MM.1S (cell line): Measurements from ENCODE around the gene NUDT6.
"Not testable (repeated sequence)": the region's sequence is repeated elsewhere in the genome, so short reads cannot be mapped to it uniquely, and the experiment has no call there.

Experiments
- DNase-seq: peaks from one replicate; pipeline ENCODE4 v3.0.0-alpha.2; 2015
- H2AFZ ChIP-seq: fragments of 300-600 bp; sonication (generic); 2 replicates; pipeline ENCODE4 v1.6.0; 2016; ENCODE audit warnings: antibody characterized with exemption, low read length
- H3F3A ChIP-seq: fragments of 300-600 bp; sonication (generic); 2 replicates; pipeline ENCODE4 v1.6.1; 2016; ENCODE audit warnings: mild to moderate bottlenecking, antibody characterized with exemption, low read length, moderate library complexity, mixed read lengths; ENCODE audit not compliant: insufficient read depth
- H3K27ac ChIP-seq: fragments of 300-600 bp; sonication (generic); 2 replicates; pipeline ENCODE4 v1.5.1; 2016; ENCODE audit warnings: mild to moderate bottlenecking, low read length
- H3K27me3 ChIP-seq: fragments of 300-600 bp; sonication (generic); replicated peaks from 2 replicates; pipeline ENCODE4 v1.6.0; 2016; ENCODE audit warnings: low read length; ENCODE audit not compliant: insufficient read depth
- H3K36me3 ChIP-seq: fragments of 300-600 bp; sonication (generic); replicated peaks from 2 replicates; pipeline ENCODE4 v1.6.1; 2016; ENCODE audit warnings: mild to moderate bottlenecking, low read length, mixed read lengths; ENCODE audit not compliant: insufficient read depth
- H3K4me1 ChIP-seq: fragments of 300-600 bp; sonication (generic); 2 replicates; pipeline ENCODE4 v1.6.1; 2016; ENCODE audit warnings: low read length, mixed read lengths
- H3K4me2 ChIP-seq: fragments of 300-600 bp; sonication (generic); 2 replicates; pipeline ENCODE4 v1.6.0; 2016; ENCODE audit warnings: low read depth, low read length
- H3K4me3 ChIP-seq: fragments of 300-600 bp; sonication (generic); 2 replicates; pipeline ENCODE4 v1.5.1; 2016; ENCODE audit warnings: low read length, mixed read lengths
- H3K79me2 ChIP-seq: fragments of 300-600 bp; sonication (generic); 2 replicates; pipeline ENCODE4 v1.6.1; 2016; ENCODE audit warnings: mixed run types, low read length, mixed read lengths
- H3K9ac ChIP-seq: fragments of 300-600 bp; sonication (generic); 2 replicates; pipeline ENCODE4 v1.6.1; 2016; ENCODE audit warnings: low read length, mixed read lengths
- H3K9me2 ChIP-seq: fragments of 300-600 bp; sonication (generic); replicated peaks from 2 replicates; pipeline ENCODE4 v1.6.1; 2016; ENCODE audit warnings: mild to moderate bottlenecking, low read length, mixed read lengths; ENCODE audit not compliant: insufficient read depth
- H3K9me3 ChIP-seq: fragments of 300-600 bp; sonication (generic); replicated peaks from 2 replicates; pipeline ENCODE4 v1.6.1; 2016; ENCODE audit warnings: mild to moderate bottlenecking, low read length, mixed read lengths; ENCODE audit not compliant: insufficient read depth
- H4K20me1 ChIP-seq: fragments of 300-600 bp; sonication (generic); 2 replicates; pipeline ENCODE4 v1.6.1; 2016; ENCODE audit warnings: mild to moderate bottlenecking, low read length, moderate library complexity, mixed read lengths; ENCODE audit not compliant: insufficient read depth
- CTCF ChIP-seq: fragments of 300-600 bp; sonication (generic); IDR thresholded peaks from 2 replicates; pipeline ENCODE4 v1.5.1; 2016; ENCODE audit warnings: antibody characterized with exemption, low read length, mixed read lengths
- EZH2 ChIP-seq: fragments of 300-600 bp; sonication (generic); optimal IDR thresholded peaks from 2 replicates; pipeline ENCODE3; 2017; ENCODE audit warnings: low read depth, mild to moderate bottlenecking, antibody characterized with exemption, low read length, mixed read lengths
- EZH2phosphoT487 ChIP-seq: fragments of 300-600 bp; sonication (generic); IDR thresholded peaks from 2 replicates; pipeline ENCODE4 v1.6.1; 2018; ENCODE audit warnings: antibody characterized with exemption, low read length

NUDT6 gene

GRCh38 chr4:122851568-122851967, 70.8 kb downstream of the NUDT6 start:
- H3F3A ChIP-seq: no peaks in the 10 kb centered on the region
- TF ChIP-seq EZH2 (no peak), EZH2phosphoT487 (no peak), CTCF (no peak)
- H3K36me3 ChIP-seq: no peaks in the 10 kb centered on the region
- no peaks in the 10 kb centered on the region for H3K9me3 ChIP-seq
- no peak overlapping the region for H3K27ac ChIP-seq
- no peak overlapping the region for H3K4me2 ChIP-seq
- no peak overlapping the region for H3K4me3 ChIP-seq
- no peaks in the 10 kb centered on the region for H4K20me1 ChIP-seq
- no peaks in the 10 kb centered on the region for H3K9me2 ChIP-seq
- H2AFZ ChIP-seq: no peak overlapping the region
- peaks cover 17% of the 10 kb centered on the region for H3K4me1 ChIP-seq
- no peak for DNase-seq
- H3K79me2 ChIP-seq: no peaks in the 10 kb centered on the region
- no peak overlapping the region for H3K9ac ChIP-seq
- H3K27me3 ChIP-seq: no peaks in the 10 kb centered on the region

- DNase-seq, H3K27ac ChIP-seq, H3K79me2 ChIP-seq, H2AFZ ChIP-seq, H3K9me3 ChIP-seq, H3K4me2 ChIP-seq, H3K9me2 ChIP-seq, H4K20me1 ChIP-seq, H3K9ac ChIP-seq, H3K4me3 ChIP-seq, H3F3A ChIP-seq, H3K27me3 ChIP-seq, H3K36me3 ChIP-seq: not testable (repeated sequence)
- peaks cover 17% of the 10 kb centered on the region for H3K4me1 ChIP-seq
Measured at GRCh38 chr4:122849789-122850188, 72.6 kb downstream of the NUDT6 start.

- no peak for DNase-seq
- TF ChIP-seq EZH2phosphoT487: no peak
- no peak for TF ChIP-seq EZH2
- H3K4me1 ChIP-seq: peaks cover 17% of the 10 kb centered on the region
- H3K9ac ChIP-seq: no peak overlapping the region
- no peak overlapping the region for H2AFZ ChIP-seq
- H3K9me2 ChIP-seq: no peaks in the 10 kb centered on the region
- no peaks in the 10 kb centered on the region for H3K79me2 ChIP-seq
- no peaks in the 10 kb centered on the region for H3K36me3 ChIP-seq
- no peak overlapping the region for H3K4me2 ChIP-seq
- no peak overlapping the region for H3K4me3 ChIP-seq
- no peaks in the 10 kb centered on the region for H3K27me3 ChIP-seq
- no peaks in the 10 kb centered on the region for H3F3A ChIP-seq
- H3K9me3 ChIP-seq: no peaks in the 10 kb centered on the region
- no peaks in the 10 kb centered on the region for H4K20me1 ChIP-seq
- no peak overlapping the region for H3K27ac ChIP-seq
Measured at GRCh38 chr4:122847931-122848330, 74.5 kb downstream of the NUDT6 start.

- no peaks in the 10 kb centered on the region for H4K20me1 ChIP-seq
- H3K4me2 ChIP-seq: no peak overlapping the region
- no peaks in the 10 kb centered on the region for H3K9me3 ChIP-seq
- no peaks in the 10 kb centered on the region for H3K27me3 ChIP-seq
- H3K4me3 ChIP-seq: no peak overlapping the region
- H3F3A ChIP-seq: no peaks in the 10 kb centered on the region
- no peak for DNase-seq
- H3K9ac ChIP-seq: no peak overlapping the region
- no peak overlapping the region for H3K27ac ChIP-seq
- H3K9me2 ChIP-seq: no peaks in the 10 kb centered on the region
- H2AFZ ChIP-seq: no peak overlapping the region
- no peak for TF ChIP-seq CTCF
- TF ChIP-seq EZH2: no peak
- no peak for TF ChIP-seq EZH2phosphoT487
- no peaks in the 10 kb centered on the region for H3K79me2 ChIP-seq
- no peaks in the 10 kb centered on the region; the same call in 1 of the 2 replicates for H3K36me3 ChIP-seq
- H3K4me1 ChIP-seq: peaks cover 2% of the 10 kb centered on the region; the same call in 1 of the 2 replicates
Measured at GRCh38 chr4:122845760-122846159, 76.6 kb downstream of the NUDT6 start.
